Activated CD8-positive, alpha-beta memory T cell treated with anti-CD3 and anti-CD28 coated beads for 1 hour (primary cell): Measurements from ENCODE around the gene RAB3GAP1.

Source experiments
- DNase-seq, 2 donors: peaks; one replicate each; pipeline ENCODE4 v3.0.0-alpha.2; 2020; ENCODE audit warnings: low read depth in 1 of 2; ENCODE audit errors: extremely low read depth in 1 of 2

The RAB3GAP1 gene

DNA sequence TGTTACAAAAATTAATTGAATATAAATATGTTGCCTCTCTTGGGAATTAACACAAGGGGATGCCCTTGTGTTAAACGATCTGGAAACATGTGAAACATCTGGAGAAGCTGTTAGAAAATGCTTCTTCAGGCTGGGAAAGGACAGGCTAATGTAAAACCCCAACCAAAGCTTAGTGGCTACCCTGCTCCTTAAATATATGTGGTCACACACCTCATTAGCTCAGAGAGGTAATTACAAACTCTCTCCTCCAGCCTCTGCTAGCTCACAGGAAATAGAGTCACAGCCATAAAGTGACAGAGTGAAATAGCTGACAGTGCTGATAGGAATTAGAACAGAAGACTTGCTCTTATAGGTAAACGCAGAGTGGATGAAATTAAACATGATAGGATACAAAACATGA, 155.9 kb downstream of the RAB3GAP1 start:
- DNase-seq: no peak

DNA sequence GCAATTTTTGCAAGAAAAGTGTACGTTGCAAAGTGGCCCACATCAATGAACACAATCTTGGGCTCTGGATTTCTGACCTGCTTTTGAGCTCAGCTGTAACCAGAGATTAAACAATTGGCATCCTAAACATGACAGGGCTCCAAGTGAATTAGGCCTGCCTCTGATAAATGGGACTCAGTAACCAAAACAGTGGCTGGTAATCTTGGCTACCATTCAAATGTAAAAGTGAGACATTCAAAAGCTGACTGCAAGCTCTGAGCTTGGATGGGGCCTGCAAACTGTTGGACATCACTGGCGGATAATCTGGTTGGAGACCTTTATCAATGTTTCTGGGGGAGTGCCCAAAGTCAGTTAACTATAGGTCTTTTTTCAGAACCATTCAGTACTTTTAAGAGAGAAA, 160.7 kb downstream of the RAB3GAP1 start:
- DNase-seq: no peak

DNA sequence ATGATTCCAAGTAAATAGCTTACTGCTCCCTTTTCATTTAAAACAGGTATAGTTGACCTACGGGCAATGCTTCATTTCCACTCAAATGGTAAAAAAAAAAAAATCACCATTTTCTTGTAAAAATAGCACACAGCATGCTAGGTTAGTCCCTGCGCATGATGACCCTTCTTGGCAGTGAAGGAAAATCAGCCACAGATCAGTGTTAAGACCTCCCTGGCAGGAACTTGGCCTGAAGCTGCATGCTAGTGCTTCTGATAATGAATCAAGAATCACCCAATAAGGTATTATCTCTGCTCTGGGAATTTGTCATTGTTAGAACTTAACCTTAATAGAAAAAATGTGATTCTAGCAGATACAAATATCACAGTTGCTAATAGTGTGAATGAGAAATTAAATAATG, 166.3 kb downstream of the RAB3GAP1 start:
- DNase-seq: no peak

GRCh38 chr2:135219226-135219625, 167.1 kb downstream of the RAB3GAP1 start:
- no peak for DNase-seq
